SK-N-SH treated with all-trans-retinoic acid at 6 μM for 48 hours (cell line): ENCODE results near the gene LMAN2.
"Not testable (repeated sequence)": the region's sequence is repeated elsewhere in the genome, so short reads cannot be mapped to it uniquely, and the experiment has no call there.

Source experiments
- ATAC-seq: fragments of 200-7000 bp; cut with Tn5 transposase; 3 replicates; pipeline ENCODE4 v1.9.1; 2020; ENCODE audit warnings: mild to moderate bottlenecking, moderate library complexity
- ARNTL ChIP-seq: fragments of 450-650 bp; formaldehyde crosslinking; IDR thresholded peaks from 2 replicates; pipeline ENCODE4 v1.5.0; 2020; ENCODE audit warnings: low read depth, mild to moderate bottlenecking, moderate library complexity, borderline replicate concordance
- BACH2 ChIP-seq: fragments of 250-450 bp; sonication (Bioruptor Pico); IDR thresholded peaks from 2 replicates; pipeline ENCODE4 v1.9.0; 2021; ENCODE audit warnings: mild to moderate bottlenecking, borderline replicate concordance
- CSDC2 ChIP-seq: fragments of 250-450 bp; sonication (Bioruptor Pico); IDR thresholded peaks from 2 replicates; pipeline ENCODE4 v1.5.0; 2020; ENCODE audit warnings: mild to moderate bottlenecking, moderate library complexity
- ESRRG ChIP-seq: fragments of 250-450 bp; sonication (Bioruptor Pico); IDR thresholded peaks from 2 replicates; pipeline ENCODE4 v1.6.1; 2021; ENCODE audit warnings: mild to moderate bottlenecking
- GLIS3 ChIP-seq: fragments of 250-450 bp; sonication (Bioruptor Pico); IDR thresholded peaks from 2 replicates; pipeline ENCODE4 v1.5.0; 2020; ENCODE audit warnings: mild to moderate bottlenecking, moderate library complexity
- ISL1 ChIP-seq: fragments of 250-450 bp; sonication (Bioruptor Pico); IDR thresholded peaks from 2 replicates; pipeline ENCODE4 v2.1.2; 2022; ENCODE audit warnings: mild to moderate bottlenecking, moderate library complexity
- OSR1 ChIP-seq: fragments of 250-450 bp; sonication (Bioruptor Pico); IDR thresholded peaks from 2 replicates; pipeline ENCODE4 v1.8.0; 2022; ENCODE audit warnings: moderate library complexity, mild to moderate bottlenecking, inconsistent platforms
- PPARA ChIP-seq: fragments of 250-450 bp; sonication (Bioruptor Pico); IDR thresholded peaks from 2 replicates; pipeline ENCODE4 v1.5.0; 2020; ENCODE audit warnings: mild to moderate bottlenecking, borderline replicate concordance
- RARB ChIP-seq: fragments of 250-450 bp; sonication (Bioruptor Pico); IDR thresholded peaks from 2 replicates; pipeline ENCODE4 v1.8.0; 2021; ENCODE audit warnings: mild to moderate bottlenecking, moderate library complexity
- SNAI2 ChIP-seq: fragments of 250-450 bp; sonication (Bioruptor Pico); IDR thresholded peaks from 2 replicates; pipeline ENCODE4 v1.5.0; 2020; ENCODE audit warnings: mild to moderate bottlenecking, moderate library complexity
- TCF4 ChIP-seq: fragments of 250-450 bp; sonication (Bioruptor Pico); IDR thresholded peaks from 2 replicates; pipeline ENCODE4 v1.8.0; 2021; ENCODE audit warnings: mild to moderate bottlenecking, moderate library complexity, borderline replicate concordance
- TOX ChIP-seq: fragments of 250-450 bp; sonication (Bioruptor Pico); IDR thresholded peaks from 2 replicates; pipeline ENCODE4 v1.8.0; 2021; ENCODE audit warnings: mild to moderate bottlenecking, moderate library complexity, borderline replicate concordance
- ZC3H10 ChIP-seq: fragments of 250-450 bp; sonication (Bioruptor Pico); IDR thresholded peaks from 2 replicates; pipeline ENCODE4 v1.5.1; 2021; ENCODE audit warnings: mild to moderate bottlenecking, moderate library complexity
- ZFP3 ChIP-seq: fragments of 250-450 bp; sonication (Bioruptor Pico); IDR thresholded peaks from 2 replicates; pipeline ENCODE4 v1.5.0; 2020; ENCODE audit warnings: mild to moderate bottlenecking, moderate library complexity
- ZFP30 ChIP-seq: fragments of 450-650 bp; formaldehyde crosslinking; IDR thresholded peaks from 2 replicates; pipeline ENCODE4 v1.5.0; 2022; ENCODE audit warnings: mild to moderate bottlenecking, moderate library complexity
- ZNF565 ChIP-seq: fragments of 450-650 bp; formaldehyde crosslinking; conservative IDR thresholded peaks from 2 replicates; pipeline ENCODE4 v1.5.0; 2020; ENCODE audit warnings: low read depth, mild to moderate bottlenecking, moderate library complexity
- ZNF70 ChIP-seq: fragments of 450-650 bp; formaldehyde crosslinking; IDR thresholded peaks from 2 replicates; pipeline ENCODE4 v1.5.0; 2020; ENCODE audit warnings: mild to moderate bottlenecking, moderate library complexity
- ZNF8 ChIP-seq: fragments of 450-650 bp; formaldehyde crosslinking; IDR thresholded peaks from 2 replicates; pipeline ENCODE4 v1.5.0; 2020; ENCODE audit warnings: mild to moderate bottlenecking, moderate library complexity
- TF ChIP-seq, protein P1 (sequence below): fragments of 250-450 bp; sonication (Bioruptor Pico); IDR thresholded peaks from 2 replicates; pipeline ENCODE4 v1.5.1; 2020; ENCODE audit warnings: low read depth, mild to moderate bottlenecking, moderate library complexity
- TF ChIP-seq, protein P2 (sequence below): fragments of 250-450 bp; sonication (Bioruptor Pico); IDR thresholded peaks from 2 replicates; pipeline ENCODE4 v1.5.1; 2021; ENCODE audit warnings: mild to moderate bottlenecking, moderate library complexity
- TF ChIP-seq, protein P3 (sequence below): fragments of 250-450 bp; sonication (Bioruptor Pico); IDR thresholded peaks from 2 replicates; pipeline ENCODE4 v1.8.0; 2021; ENCODE audit warnings: low read depth, mild to moderate bottlenecking, moderate library complexity, borderline replicate concordance
- TF ChIP-seq, protein P4 (sequence below): fragments of 250-450 bp; sonication (Bioruptor Pico); IDR thresholded peaks from 2 replicates; pipeline ENCODE4 v1.5.0; 2020; ENCODE audit warnings: mild to moderate bottlenecking, moderate library complexity

Gene LMAN2

GRCh38 chr5:177376107-177376506 lies 24.6 kb upstream of the LMAN2 start:
- no peak for ATAC-seq
- TF ChIP-seq ZNF565 (CRISPR knock-in tag) (no peak), ARNTL (CRISPR knock-in tag) (no peak), GLIS3 (CRISPR knock-in tag) (no peak), ESRRG (no peak), ZFP30 (CRISPR knock-in tag) (no peak), BACH2 (CRISPR knock-in tag) (no peak), CSDC2 (CRISPR knock-in tag) (no peak), SNAI2 (CRISPR knock-in tag) (no peak), ZNF8 (CRISPR knock-in tag) (no peak), ZNF70 (no peak), ZC3H10 (CRISPR knock-in tag) (no peak), RARB (CRISPR knock-in tag) (no peak), ISL1 (CRISPR knock-in tag) (no peak)
- TF ChIP-seq, protein P1, sequence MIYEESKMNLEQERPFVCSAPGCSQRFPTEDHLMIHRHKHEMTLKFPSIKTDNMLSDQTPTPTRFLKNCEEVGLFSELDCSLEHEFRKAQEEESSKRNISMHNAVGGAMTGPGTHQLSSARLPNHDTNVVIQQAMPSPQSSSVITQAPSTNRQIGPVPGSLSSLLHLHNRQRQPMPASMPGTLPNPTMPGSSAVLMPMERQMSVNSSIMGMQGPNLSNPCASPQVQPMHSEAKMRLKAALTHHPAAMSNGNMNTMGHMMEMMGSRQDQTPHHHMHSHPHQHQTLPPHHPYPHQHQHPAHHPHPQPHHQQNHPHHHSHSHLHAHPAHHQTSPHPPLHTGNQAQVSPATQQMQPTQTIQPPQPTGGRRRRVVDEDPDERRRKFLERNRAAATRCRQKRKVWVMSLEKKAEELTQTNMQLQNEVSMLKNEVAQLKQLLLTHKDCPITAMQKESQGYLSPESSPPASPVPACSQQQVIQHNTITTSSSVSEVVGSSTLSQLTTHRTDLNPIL (CRISPR knock-in tag) = no peak
- TF ChIP-seq, protein P2, sequence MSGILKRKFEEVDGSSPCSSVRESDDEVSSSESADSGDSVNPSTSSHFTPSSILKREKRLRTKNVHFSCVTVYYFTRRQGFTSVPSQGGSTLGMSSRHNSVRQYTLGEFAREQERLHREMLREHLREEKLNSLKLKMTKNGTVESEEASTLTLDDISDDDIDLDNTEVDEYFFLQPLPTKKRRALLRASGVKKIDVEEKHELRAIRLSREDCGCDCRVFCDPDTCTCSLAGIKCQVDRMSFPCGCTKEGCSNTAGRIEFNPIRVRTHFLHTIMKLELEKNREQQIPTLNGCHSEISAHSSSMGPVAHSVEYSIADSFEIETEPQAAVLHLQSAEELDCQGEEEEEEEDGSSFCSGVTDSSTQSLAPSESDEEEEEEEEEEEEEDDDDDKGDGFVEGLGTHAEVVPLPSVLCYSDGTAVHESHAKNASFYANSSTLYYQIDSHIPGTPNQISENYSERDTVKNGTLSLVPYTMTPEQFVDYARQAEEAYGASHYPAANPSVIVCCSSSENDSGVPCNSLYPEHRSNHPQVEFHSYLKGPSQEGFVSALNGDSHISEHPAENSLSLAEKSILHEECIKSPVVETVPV = no peak

GRCh38 chr5:177375516-177375915 lies 24.0 kb upstream of the LMAN2 start:
- ATAC-seq = not testable (repeated sequence)

GRCh38 chr5:177374211-177374610 lies 22.7 kb upstream of the LMAN2 start:
- TF ChIP-seq RARB (CRISPR knock-in tag) = no peak
- TF ChIP-seq, protein P3, sequence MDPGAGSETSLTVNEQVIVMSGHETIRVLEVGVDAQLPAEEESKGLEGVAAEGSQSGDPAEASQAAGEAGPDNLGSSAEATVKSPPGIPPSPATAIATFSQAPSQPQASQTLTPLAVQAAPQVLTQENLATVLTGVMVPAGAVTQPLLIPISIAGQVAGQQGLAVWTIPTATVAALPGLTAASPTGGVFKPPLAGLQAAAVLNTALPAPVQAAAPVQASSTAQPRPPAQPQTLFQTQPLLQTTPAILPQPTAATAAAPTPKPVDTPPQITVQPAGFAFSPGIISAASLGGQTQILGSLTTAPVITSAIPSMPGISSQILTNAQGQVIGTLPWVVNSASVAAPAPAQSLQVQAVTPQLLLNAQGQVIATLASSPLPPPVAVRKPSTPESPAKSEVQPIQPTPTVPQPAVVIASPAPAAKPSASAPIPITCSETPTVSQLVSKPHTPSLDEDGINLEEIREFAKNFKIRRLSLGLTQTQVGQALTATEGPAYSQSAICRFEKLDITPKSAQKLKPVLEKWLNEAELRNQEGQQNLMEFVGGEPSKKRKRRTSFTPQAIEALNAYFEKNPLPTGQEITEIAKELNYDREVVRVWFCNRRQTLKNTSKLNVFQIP = no peak
- TF ChIP-seq SNAI2 (CRISPR knock-in tag) = no peak
- TF ChIP-seq ZFP3 (CRISPR knock-in tag) = no peak
- TF ChIP-seq PPARA (CRISPR knock-in tag) = no peak
- no peak for TF ChIP-seq ZNF8 (CRISPR knock-in tag)
- TF ChIP-seq TOX (CRISPR knock-in tag) = no peak
- TF ChIP-seq TCF4 (CRISPR knock-in tag) = no peak
- no peak for TF ChIP-seq ZFP30 (CRISPR knock-in tag)
- TF ChIP-seq, protein P1 (CRISPR knock-in tag) = no peak
- ATAC-seq = no peak

- no peak for ATAC-seq
- TF ChIP-seq, protein P1 (CRISPR knock-in tag) = no peak
- no peak for TF ChIP-seq ZFP30 (CRISPR knock-in tag)
- no peak for TF ChIP-seq ZNF565 (CRISPR knock-in tag)
- no peak for TF ChIP-seq ZFP3 (CRISPR knock-in tag)
- TF ChIP-seq, protein P4, sequence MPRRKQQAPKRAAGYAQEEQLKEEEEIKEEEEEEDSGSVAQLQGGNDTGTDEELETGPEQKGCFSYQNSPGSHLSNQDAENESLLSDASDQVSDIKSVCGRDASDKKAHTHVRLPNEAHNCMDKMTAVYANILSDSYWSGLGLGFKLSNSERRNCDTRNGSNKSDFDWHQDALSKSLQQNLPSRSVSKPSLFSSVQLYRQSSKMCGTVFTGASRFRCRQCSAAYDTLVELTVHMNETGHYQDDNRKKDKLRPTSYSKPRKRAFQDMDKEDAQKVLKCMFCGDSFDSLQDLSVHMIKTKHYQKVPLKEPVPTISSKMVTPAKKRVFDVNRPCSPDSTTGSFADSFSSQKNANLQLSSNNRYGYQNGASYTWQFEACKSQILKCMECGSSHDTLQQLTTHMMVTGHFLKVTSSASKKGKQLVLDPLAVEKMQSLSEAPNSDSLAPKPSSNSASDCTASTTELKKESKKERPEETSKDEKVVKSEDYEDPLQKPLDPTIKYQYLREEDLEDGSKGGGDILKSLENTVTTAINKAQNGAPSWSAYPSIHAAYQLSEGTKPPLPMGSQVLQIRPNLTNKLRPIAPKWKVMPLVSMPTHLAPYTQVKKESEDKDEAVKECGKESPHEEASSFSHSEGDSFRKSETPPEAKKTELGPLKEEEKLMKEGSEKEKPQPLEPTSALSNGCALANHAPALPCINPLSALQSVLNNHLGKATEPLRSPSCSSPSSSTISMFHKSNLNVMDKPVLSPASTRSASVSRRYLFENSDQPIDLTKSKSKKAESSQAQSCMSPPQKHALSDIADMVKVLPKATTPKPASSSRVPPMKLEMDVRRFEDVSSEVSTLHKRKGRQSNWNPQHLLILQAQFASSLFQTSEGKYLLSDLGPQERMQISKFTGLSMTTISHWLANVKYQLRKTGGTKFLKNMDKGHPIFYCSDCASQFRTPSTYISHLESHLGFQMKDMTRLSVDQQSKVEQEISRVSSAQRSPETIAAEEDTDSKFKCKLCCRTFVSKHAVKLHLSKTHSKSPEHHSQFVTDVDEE (CRISPR knock-in tag) = no peak
- no peak for TF ChIP-seq BACH2 (CRISPR knock-in tag)
- no peak for TF ChIP-seq CSDC2 (CRISPR knock-in tag)
- TF ChIP-seq OSR1 = no peak
- TF ChIP-seq PPARA (CRISPR knock-in tag) = no peak
- TF ChIP-seq, protein P2 = no peak
- no peak for TF ChIP-seq TCF4 (CRISPR knock-in tag)
- TF ChIP-seq ZNF8 (CRISPR knock-in tag) = no peak
- no peak for TF ChIP-seq GLIS3 (CRISPR knock-in tag)
- TF ChIP-seq, all 23 proteins: peak for 0
Observed at GRCh38 chr5:177373806-177374205, 22.3 kb upstream of the LMAN2 start.
